Dendritic cell treated with granulocyte-macrophage colony-stimulating factor and Interleukin-4, amounts not matched to agents 40 ng/mL and 50 ng/mL, for 4 days (primary cell): ENCODE results near the gene PTGFR.

Source experiments
- H3K27ac Mint-ChIP-seq: one replicate; pipeline ENCODE4 v1.8.0; 2022; ENCODE audit warnings: mild to moderate bottlenecking, mixed read lengths
- H3K27me3 Mint-ChIP-seq: one replicate; pipeline ENCODE4 v1.8.0; 2022; ENCODE audit warnings: mild to moderate bottlenecking, mixed read lengths
- H3K36me3 Mint-ChIP-seq: one replicate; pipeline ENCODE4 v1.8.0; 2022; ENCODE audit warnings: low read depth, mixed read lengths
- H3K4me1 Mint-ChIP-seq: one replicate; pipeline ENCODE4 v1.8.0; 2022; ENCODE audit warnings: low read depth, mixed read lengths
- H3K4me3 Mint-ChIP-seq: one replicate; pipeline ENCODE4 v1.8.0; 2022; ENCODE audit warnings: mild to moderate bottlenecking, moderate library complexity, mixed read lengths
- H3K9me3 Mint-ChIP-seq: one replicate; pipeline ENCODE4 v1.8.0; 2022; ENCODE audit warnings: mixed read lengths
- intact Hi-C: fragments of 100-400 bp; cut with micrococcal nuclease; formaldehyde crosslinking; loops from one replicate; pipeline ENCODE4 v1.15.0; 2022

PTGFR gene, protein sequence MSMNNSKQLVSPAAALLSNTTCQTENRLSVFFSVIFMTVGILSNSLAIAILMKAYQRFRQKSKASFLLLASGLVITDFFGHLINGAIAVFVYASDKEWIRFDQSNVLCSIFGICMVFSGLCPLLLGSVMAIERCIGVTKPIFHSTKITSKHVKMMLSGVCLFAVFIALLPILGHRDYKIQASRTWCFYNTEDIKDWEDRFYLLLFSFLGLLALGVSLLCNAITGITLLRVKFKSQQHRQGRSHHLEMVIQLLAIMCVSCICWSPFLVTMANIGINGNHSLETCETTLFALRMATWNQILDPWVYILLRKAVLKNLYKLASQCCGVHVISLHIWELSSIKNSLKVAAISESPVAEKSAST

DNA sequence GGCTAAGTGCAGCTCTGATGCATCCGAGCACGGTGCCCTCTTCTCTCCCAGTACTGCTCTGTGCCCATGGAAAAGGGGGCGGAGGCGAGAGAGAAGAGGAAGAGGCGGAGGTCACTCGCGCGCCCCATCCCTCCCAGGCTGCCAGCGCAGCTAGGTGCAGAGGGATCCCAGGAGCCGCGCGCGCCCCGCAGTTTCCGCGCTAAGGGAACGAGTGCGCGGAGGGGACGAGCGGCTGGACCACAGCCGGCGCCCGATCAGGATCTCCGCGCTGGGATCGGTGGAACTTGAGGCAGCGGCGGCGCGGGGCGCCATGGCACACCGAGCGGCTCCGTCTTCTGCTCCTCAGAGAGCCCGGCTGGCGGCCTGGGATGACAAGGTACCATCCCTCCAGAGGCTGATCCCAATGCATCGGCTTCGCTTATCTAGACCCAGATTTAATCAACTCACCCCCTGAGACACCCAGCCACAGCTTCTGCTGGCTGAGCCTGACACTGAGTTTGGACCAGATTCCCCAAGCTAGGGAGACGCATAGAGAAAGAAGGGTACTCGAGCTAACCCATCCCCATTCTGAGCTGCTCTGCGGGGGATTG is at the start of gene PTGFR:
Gene PTGFR (plus strand): TSS at position 114 of the 590 bp plus-strand sequence. CDS start 1,770 bp downstream, outside the sequence.
- Mint-ChIP-seq H3K9me3 (no peaks in the 10 kb centered on the region), H3K27me3 (peaks cover 26% of the 10 kb centered on the region), H3K4me3 (peak within 1 kb of the TSS; percentile 68), H3K4me1 (peaks cover 19% of the 10 kb centered on the region), H3K27ac (no peak within 1 kb of the TSS), H3K36me3 (no peaks in the 10 kb centered on the region)
- intact Hi-C loops = no loop called here

DNA sequence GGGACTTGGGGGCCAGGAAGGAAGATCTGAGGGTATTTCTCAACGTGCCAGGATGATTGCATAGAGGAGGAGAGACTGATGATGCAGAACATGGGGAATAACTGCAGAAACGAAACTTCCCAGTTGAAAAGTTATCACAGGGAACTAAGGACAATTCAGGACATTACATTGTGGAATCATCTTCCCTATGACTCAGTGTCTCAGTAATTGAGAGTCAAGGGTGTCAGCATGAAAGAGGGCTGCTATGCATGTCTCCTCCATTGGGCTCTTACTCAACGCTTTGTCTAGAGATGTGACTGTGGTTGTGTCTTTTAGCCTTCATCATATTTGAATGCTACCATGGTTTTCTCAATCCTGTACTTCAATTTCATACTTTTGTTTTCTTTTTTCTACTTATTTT is 48.9 kb upstream of the PTGFR start:
- Mint-ChIP-seq H3K9me3 (peaks cover 12% of the 10 kb centered on the region), H3K36me3 (no peaks in the 10 kb centered on the region), H3K27ac (no peak overlapping the region), H3K4me1 (no peaks in the 10 kb centered on the region), H3K27me3 (no peaks in the 10 kb centered on the region), H3K4me3 (no peak overlapping the region)
- intact Hi-C loops = no loop called here

DNA sequence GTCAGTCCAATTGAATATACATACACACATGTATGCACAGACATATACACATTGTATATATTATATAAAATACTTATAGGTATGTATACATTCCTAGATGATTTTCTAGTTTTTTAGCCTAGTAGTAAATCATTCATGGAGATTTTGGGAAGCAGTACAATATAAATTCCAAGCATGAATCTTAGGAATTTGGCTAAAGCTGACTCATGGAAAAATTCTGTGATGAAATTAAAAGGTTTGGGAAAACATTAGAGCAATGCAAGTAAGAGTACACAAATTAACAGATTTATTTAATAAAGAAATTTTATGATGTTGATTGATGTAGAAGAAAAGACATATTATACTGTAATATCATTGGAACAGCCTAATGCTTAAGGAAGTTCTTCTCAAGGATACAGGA is 43.7 kb upstream of the PTGFR start:
- Mint-ChIP-seq H3K36me3 (no peaks in the 10 kb centered on the region), H3K4me3 (no peak overlapping the region), H3K27me3 (no peaks in the 10 kb centered on the region), H3K27ac (no peak overlapping the region), H3K4me1 (no peaks in the 10 kb centered on the region), H3K9me3 (peaks cover 11% of the 10 kb centered on the region)
- intact Hi-C loops = no loop called here

DNA sequence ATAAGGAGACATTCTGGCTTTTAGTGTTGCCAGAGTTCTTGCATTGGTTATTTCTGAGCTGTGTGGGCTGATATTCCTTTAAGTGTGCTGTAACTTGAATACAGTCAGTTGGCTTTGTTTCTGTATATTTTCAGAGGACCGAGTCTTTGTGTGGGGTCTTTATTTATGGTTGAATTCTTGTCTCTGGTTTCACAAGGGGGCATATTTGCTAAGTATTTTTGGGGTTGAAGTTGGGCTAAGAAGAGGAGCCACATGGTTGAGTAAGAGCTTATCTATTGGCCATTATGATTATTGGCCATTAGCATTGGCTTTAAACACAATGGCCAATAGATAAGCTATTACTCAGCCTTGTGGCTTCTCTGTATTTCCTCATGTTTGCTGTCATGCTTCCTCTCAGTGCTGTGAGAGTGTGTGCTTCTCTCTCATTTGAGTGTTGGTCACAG is 26.3 kb upstream of the PTGFR start:
- Mint-ChIP-seq H3K9me3 (peaks cover 57% of the 10 kb centered on the region), H3K27me3 (no peaks in the 10 kb centered on the region), H3K4me3 (no peak overlapping the region), H3K36me3 (no peaks in the 10 kb centered on the region), H3K4me1 (peaks cover 5% of the 10 kb centered on the region), H3K27ac (no peak overlapping the region)
- intact Hi-C loops = no loop called here

DNA sequence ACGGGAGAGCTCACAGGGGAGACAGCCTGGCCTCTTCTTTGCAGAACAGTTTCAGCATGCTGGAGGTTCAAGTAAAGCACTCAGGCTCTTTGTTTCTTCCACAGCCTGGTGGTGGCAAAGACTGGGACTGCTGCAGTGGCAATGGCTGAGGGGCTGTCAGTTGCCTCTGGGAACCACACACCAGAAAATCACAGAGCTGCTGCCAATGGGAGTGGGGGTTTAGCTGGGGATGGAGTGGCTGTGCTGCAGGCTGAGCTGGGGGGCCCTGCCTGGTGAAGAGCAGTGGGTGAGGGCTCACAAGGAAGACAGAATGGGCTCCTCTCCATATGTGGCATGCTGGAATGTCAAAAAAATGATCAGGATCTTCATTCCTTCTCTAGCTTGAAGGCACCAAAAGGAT is 25.6 kb upstream of the PTGFR start:
- Mint-ChIP-seq H3K27ac (no peak overlapping the region), H3K4me3 (no peak overlapping the region), H3K36me3 (no peaks in the 10 kb centered on the region), H3K9me3 (peaks cover 57% of the 10 kb centered on the region), H3K4me1 (peaks cover 5% of the 10 kb centered on the region), H3K27me3 (no peaks in the 10 kb centered on the region)
- intact Hi-C loops = no loop called here

DNA sequence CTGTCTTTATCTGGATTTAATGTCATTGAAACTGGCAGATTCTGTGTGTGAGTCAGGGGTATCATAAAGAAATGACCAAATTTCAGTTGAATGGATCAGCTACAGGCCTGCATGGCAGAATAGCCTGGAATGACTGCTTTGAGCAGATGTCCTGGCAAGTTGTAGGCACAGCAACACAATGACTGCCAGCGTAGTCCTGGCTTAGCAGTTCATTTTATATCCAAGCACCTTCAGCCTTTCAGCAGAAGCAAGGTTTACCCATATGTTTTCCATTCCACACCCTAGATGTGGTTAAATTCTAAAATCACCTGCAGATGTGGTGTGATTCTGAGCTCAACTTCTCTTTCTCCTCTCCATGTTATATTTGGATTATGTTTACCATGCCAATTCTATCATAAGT is 22.3 kb upstream of the PTGFR start:
- Mint-ChIP-seq H3K9me3 (peaks cover 27% of the 10 kb centered on the region), H3K27ac (no peak overlapping the region)

DNA sequence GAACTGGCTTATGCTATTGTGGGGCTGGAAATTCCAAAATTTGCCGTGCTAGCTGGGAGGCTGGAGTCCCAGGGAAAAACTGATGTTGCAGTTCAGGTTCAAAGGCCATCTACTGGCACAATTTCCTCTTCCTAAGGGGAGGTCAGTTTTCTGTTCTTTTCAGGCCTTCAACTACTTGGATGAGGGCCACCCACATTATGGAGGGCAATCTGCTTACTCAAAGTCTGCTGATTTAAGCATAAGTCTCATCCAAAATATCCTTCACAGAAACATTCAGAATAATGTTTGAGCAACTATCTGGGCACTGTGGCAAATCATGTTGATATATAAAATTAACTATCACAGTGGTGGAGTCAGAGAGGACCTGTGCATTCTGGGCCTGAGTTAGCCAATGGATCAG is 21.2 kb upstream of the PTGFR start:
- no peaks in the 10 kb centered on the region for H3K36me3 Mint-ChIP-seq
- peaks cover 5% of the 10 kb centered on the region for H3K4me1 Mint-ChIP-seq
- intact Hi-C loops = no loop called here
- H3K27me3 Mint-ChIP-seq = no peaks in the 10 kb centered on the region
- H3K9me3 Mint-ChIP-seq = peaks cover 17% of the 10 kb centered on the region
- H3K4me3 Mint-ChIP-seq = no peak overlapping the region
- no peak overlapping the region for H3K27ac Mint-ChIP-seq

More for the DNA sequence above, 22.3 kb upstream of the PTGFR start:
- Mint-ChIP-seq H3K27me3 (no peaks in the 10 kb centered on the region), H3K36me3 (no peaks in the 10 kb centered on the region), H3K4me1 (peaks cover 5% of the 10 kb centered on the region), H3K4me3 (no peak overlapping the region)
- intact Hi-C loops = no loop called here

DNA sequence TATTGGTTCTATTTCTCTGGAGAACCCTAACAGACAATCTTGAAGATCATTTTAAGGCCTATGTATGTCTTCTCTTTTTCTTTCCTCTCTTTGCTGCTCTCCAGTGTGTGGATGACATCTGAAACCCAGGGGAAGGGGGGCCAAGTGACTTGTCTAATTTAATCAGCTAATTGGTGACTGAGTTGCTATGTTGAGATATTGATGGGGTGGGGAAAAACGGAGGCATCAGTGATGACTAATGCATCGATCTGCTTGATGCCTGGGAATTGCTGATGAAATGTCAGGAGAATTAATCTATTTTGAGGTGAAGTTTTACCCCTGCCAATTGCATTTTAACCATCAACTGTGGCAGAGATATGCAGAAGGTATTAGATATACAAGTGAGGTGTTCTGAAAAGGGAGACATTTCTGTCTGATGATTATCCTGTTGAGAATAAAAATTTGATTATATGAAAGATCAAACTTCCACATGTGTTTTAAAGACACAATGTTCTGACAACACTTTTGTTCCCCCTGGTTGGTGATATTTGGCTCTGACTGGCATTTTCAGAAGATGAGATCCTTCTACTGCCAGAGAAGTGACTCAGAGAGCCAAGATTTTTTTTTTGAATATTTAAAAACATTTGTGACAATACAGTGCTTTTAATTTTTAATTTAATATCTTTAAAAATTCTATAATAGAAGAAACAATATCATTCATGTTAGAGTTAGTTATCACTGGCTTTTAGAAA is 18.7 kb upstream of the PTGFR start:
- H3K27ac Mint-ChIP-seq = no peak overlapping the region
- intact Hi-C loops = no loop called here
- H3K9me3 Mint-ChIP-seq = no peaks in the 10 kb centered on the region
- no peak overlapping the region for H3K4me3 Mint-ChIP-seq
- H3K4me1 Mint-ChIP-seq = peaks cover 18% of the 10 kb centered on the region
- H3K27me3 Mint-ChIP-seq = no peaks in the 10 kb centered on the region
- H3K36me3 Mint-ChIP-seq = no peaks in the 10 kb centered on the region

DNA sequence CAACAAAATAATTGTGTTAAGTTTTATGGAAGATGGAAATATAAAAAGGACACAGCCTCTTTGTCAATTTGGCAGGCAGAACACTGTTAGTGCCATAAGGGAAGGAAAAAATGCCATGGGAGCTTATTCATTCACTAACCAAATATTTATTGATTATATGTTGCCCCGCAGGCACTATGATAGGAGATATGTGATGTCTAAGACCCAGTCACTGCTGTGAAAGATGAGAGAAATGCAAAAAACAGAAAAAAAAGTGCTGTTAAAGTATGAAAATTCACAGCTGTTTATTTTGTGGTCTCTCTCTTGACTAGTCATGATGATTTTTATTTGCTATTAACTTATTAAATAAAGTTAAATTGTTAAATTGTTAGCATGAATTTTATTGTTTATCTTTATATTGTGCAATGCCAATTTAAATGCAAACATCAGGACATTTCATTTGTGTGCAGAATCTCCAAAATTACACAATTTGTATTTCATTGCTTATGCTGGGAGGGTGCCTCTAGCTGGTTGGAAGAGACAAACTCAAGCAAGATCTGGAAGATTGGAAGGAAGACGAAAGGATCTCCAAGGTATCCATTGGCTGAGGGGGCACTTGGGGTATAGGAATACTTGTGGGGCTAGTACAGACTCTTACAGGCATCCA is 17.8 kb upstream of the PTGFR start:
- no peak overlapping the region for H3K4me3 Mint-ChIP-seq
- H3K4me1 Mint-ChIP-seq = peaks cover 18% of the 10 kb centered on the region
- H3K27me3 Mint-ChIP-seq = no peaks in the 10 kb centered on the region
- H3K27ac Mint-ChIP-seq = no peak overlapping the region
- intact Hi-C loops = no loop called here
- no peaks in the 10 kb centered on the region for H3K36me3 Mint-ChIP-seq
- H3K9me3 Mint-ChIP-seq = no peaks in the 10 kb centered on the region

DNA sequence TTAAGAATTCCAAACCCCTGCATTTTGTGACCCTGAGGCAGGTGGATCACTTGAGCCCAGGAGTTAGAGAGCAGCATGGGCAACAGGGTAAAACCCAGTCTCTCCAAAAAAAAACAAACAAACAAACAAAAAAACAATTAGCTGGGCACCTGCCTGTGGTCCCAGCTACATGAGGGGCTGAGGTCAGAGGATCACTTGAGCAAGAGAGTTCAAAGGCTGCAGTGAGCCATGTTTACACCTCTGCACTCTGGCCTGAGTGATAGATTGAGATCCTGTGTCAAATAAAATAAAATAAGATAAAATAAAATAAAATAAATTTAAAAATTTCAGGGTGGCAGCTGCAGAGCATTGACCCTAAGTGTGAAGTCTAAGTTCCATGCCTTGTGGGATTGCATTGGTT is 16.7 kb upstream of the PTGFR start:
- H3K36me3 Mint-ChIP-seq = no peaks in the 10 kb centered on the region
- H3K27me3 Mint-ChIP-seq = no peaks in the 10 kb centered on the region
- H3K9me3 Mint-ChIP-seq = no peaks in the 10 kb centered on the region
- no peak overlapping the region for H3K4me3 Mint-ChIP-seq
- intact Hi-C loops = no loop called here
- H3K4me1 Mint-ChIP-seq = peaks cover 18% of the 10 kb centered on the region
- H3K27ac Mint-ChIP-seq = no peak overlapping the region

DNA sequence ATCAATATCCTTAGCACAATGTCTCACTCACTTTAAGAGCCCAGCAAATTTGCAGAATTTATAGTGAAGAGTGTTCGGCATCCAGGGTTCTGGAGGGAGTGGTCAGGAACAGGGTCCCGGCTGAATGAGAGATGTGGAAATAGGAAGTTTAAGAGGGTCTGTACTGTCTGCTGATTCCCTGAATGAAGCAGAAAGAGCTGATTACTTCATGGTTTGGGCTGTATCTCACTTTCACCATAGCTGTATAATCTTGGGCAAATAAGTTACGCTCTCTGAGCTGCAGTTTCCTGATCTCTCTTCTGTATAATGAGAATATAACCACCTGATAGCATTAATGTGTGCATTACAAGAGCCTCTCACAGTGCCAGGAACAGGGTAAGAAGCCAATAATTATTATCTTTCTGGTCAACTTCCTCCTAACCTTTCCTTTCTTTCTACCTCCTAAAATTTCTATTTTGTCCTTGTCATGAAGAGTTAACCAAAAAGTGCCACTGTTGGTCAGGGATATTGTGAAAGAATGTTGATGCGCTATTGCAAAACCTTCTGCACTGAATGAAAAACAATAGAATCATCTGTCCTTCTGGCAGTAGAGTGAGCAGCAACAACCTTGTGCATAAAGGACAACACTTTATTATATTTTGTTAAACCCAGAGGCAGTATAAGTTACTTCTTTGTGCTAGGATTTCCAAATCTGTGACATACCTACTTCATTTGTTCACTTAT is 14.7 kb upstream of the PTGFR start:
- intact Hi-C loops = no loop called here
- Mint-ChIP-seq H3K4me3 (no peak overlapping the region), H3K9me3 (no peaks in the 10 kb centered on the region), H3K27ac (no peak overlapping the region), H3K36me3 (no peaks in the 10 kb centered on the region), H3K27me3 (no peaks in the 10 kb centered on the region), H3K4me1 (peaks cover 18% of the 10 kb centered on the region)

DNA sequence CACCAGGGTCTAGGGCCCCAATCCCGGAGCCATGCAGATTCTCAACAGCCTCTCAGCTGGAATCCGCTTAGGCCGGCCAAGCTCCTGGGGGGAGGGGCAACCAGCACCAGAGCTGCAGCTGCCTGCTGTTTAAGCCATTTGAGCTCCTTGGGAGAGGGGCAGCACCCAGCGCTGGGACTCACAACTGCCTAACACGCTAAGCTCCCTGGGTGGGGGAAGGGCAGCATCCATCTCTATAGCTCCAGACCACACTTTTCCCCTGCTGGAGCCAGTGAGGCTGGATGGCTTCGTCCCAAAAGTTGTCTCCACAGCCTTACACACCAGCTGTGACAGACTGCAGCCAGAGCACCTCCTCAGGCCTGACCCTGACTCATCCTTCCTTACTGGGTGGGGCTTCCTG is 6.9 kb upstream of the PTGFR start:
- Mint-ChIP-seq H3K27ac (no peak overlapping the region), H3K27me3 (peaks cover 1% of the 10 kb centered on the region), H3K36me3 (no peaks in the 10 kb centered on the region), H3K4me1 (no peaks in the 10 kb centered on the region), H3K9me3 (peaks cover 21% of the 10 kb centered on the region), H3K4me3 (no peak overlapping the region)
- intact Hi-C loops = no loop called here

DNA sequence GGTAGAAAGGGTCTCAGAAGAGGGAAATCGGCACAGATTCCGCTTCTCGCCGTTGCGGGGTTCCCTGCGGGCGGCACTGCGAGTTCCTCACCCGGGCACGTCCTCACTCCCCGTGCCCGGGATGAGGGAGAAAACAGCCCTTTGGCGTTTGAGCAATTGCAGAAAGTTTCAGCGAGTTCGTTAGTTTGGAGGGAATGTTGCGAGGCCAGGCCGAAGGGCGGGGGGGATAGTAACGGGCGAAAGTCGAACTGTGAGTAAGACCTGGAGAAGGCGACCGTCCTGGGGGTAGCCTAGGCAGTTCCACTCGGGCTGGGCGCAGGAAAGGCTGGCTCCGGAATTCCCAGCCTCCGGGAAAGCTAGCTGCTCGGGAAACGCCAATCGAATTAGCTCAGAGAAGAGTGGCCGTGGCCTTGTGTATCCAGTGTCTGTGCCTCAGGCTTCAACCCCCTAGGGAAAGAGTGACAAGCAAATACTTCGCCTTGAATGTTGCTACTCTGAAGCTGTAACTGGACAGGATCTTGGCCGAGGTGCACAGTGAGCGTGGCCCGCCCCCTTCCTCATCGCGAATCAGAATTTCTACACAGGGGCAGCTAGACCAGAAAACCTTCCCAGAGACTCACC is 787 bp downstream of the PTGFR start:
- Mint-ChIP-seq H3K9me3 (no peaks in the 10 kb centered on the region), H3K27me3 (peaks cover 25% of the 10 kb centered on the region), H3K4me1 (peaks cover 19% of the 10 kb centered on the region), H3K27ac (no peak overlapping the region), H3K36me3 (no peaks in the 10 kb centered on the region), H3K4me3 (peak overlapping the region; percentile 68)
- intact Hi-C loops = no loop called here
